ENCODE results near the gene LRRC1.
"Not testable (repeated sequence)": the region's sequence is repeated elsewhere in the genome, so short reads cannot be mapped to it uniquely, and the experiment has no call there.

LRRC1 gene

GRCh38 chr6:53794720-53795339, at the start of gene LRRC1:
TSS of gene LRRC1 (plus strand) at chr6:53795005. CDS start at chr6:53795257, 252 bp downstream.
- DNase-seq, result peak; percentile 86

GRCh38 chr6:53746442-53747103, 48.2 kb upstream of the LRRC1 start:
- DNase-seq, result no peak

GRCh38 chr6:53750052-53750650, 44.7 kb upstream of the LRRC1 start:
- no peak for DNase-seq

- DNase-seq, result no peak
Measured at GRCh38 chr6:53751417-53751816, 43.4 kb upstream of the LRRC1 start.

- DNase-seq, result no peak
Measured at GRCh38 chr6:53752440-53752839, 42.4 kb upstream of the LRRC1 start.

- peak; percentile 83 for DNase-seq
Measured at GRCh38 chr6:53752856-53753255, 41.9 kb upstream of the LRRC1 start.

- DNase-seq, result no peak
Measured at GRCh38 chr6:53754330-53754729, 40.5 kb upstream of the LRRC1 start.

- DNase-seq, result no peak
Measured at GRCh38 chr6:53756396-53756795, 38.4 kb upstream of the LRRC1 start.

GRCh38 chr6:53758496-53758895, 36.3 kb upstream of the LRRC1 start:
- no peak for DNase-seq

- DNase-seq, result peak; percentile 79
Measured at GRCh38 chr6:53761036-53761435, 33.8 kb upstream of the LRRC1 start.

GRCh38 chr6:53765270-53765669, 29.5 kb upstream of the LRRC1 start:
- peak; percentile 99 for DNase-seq

GRCh38 chr6:53766930-53767329, 27.9 kb upstream of the LRRC1 start:
- no peak for DNase-seq

- DNase-seq, result no peak
Measured at GRCh38 chr6:53767941-53768340, 26.9 kb upstream of the LRRC1 start.

GRCh38 chr6:53768636-53769035, 26.2 kb upstream of the LRRC1 start:
- peak; percentile 29 for DNase-seq

- peak; percentile 90 for DNase-seq
Measured at GRCh38 chr6:53770780-53771249, 24.0 kb upstream of the LRRC1 start.

GRCh38 chr6:53771785-53772624, 22.8 kb upstream of the LRRC1 start:
- DNase-seq, result peak; percentile 75

GRCh38 chr6:53773044-53773696, 21.6 kb upstream of the LRRC1 start:
- DNase-seq, result no peak

GRCh38 chr6:53776152-53776551, 18.7 kb upstream of the LRRC1 start:
- DNase-seq, result not testable (repeated sequence)

GRCh38 chr6:53784991-53785390, 9.8 kb upstream of the LRRC1 start:
- not testable (repeated sequence) for DNase-seq

GRCh38 chr6:53786832-53787231, 8.0 kb upstream of the LRRC1 start:
- no peak for DNase-seq

- no peak for DNase-seq
Measured at GRCh38 chr6:53790886-53791285, 3.9 kb upstream of the LRRC1 start.

GRCh38 chr6:53792016-53792415, 2.8 kb upstream of the LRRC1 start:
- peak; percentile 61 for DNase-seq

GRCh38 chr6:53792973-53793317, 1.9 kb upstream of the LRRC1 start:
- DNase-seq, result no peak
